Upper lobe of left lung (tissue), 4 donors: ENCODE data around the gene MED27.

ENCODE experiments used
- POLR2AphosphoS5 ChIP-seq, 2 donors: sonication (generic); formaldehyde crosslinking; IDR thresholded peaks; one replicate each; pipeline ENCODE4 v1.5.1; 2017; ENCODE audit warnings: antibody characterized with exemption in 2 of 2
- TF ChIP-seq, protein P1 (sequence below), 6 experiments: fragments of 450-650 bp in 4 of 6; fragments of 200-600 bp in 2 of 6; sonication (generic) in 2 of 6; IDR thresholded peaks; one replicate each; pipeline ENCODE4 v1.5.1; 2016 to 2019; ENCODE audit warnings: antibody characterized with exemption in 6 of 6

DNA sequence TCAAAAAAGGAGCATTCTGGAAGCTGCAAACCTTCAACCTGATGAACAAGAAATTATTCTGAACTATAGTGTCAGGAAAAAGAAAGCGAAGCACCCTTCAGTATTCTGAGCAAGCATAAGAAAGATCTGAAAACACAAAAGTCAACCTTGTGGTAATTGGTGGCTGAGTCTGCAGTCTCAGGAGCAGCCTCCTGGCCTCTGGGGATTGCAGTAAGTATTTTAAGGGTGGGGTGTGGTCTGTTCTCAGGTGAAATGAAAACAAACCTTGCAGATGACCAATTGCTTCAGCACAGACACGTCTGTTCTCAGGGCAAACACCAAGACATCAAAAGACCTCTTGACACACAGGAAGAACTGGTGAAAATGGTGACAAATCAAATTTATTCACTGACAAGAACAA, 192.0 kb downstream of the MED27 start:
- TF ChIP-seq, protein P1, sequence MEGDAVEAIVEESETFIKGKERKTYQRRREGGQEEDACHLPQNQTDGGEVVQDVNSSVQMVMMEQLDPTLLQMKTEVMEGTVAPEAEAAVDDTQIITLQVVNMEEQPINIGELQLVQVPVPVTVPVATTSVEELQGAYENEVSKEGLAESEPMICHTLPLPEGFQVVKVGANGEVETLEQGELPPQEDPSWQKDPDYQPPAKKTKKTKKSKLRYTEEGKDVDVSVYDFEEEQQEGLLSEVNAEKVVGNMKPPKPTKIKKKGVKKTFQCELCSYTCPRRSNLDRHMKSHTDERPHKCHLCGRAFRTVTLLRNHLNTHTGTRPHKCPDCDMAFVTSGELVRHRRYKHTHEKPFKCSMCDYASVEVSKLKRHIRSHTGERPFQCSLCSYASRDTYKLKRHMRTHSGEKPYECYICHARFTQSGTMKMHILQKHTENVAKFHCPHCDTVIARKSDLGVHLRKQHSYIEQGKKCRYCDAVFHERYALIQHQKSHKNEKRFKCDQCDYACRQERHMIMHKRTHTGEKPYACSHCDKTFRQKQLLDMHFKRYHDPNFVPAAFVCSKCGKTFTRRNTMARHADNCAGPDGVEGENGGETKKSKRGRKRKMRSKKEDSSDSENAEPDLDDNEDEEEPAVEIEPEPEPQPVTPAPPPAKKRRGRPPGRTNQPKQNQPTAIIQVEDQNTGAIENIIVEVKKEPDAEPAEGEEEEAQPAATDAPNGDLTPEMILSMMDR (IDR thresholded peaks at IDR 0.05): no peak
- TF ChIP-seq POLR2AphosphoS5 (IDR thresholded peaks at IDR 0.05): no peak
